Mesenchymal stem cell (in vitro differentiated cells and primary cell): ENCODE measurements around the gene BAHCC1.

ENCODE experiments used
- DNase-seq: peaks from one replicate; pipeline ENCODE4 v3.0.0-alpha.2; 2013
- H2AFZ ChIP-seq: one replicate; pipeline ENCODE4 v1.6.1; 2013; ENCODE audit warnings: low read depth, mild to moderate bottlenecking, control low read depth, inconsistent platforms, low read length, moderate library complexity
- H2AK5ac ChIP-seq: 2 replicates; pipeline ENCODE4 v1.6.1; 2013; ENCODE audit warnings: low read length, moderate library complexity, mild to moderate bottlenecking, inconsistent platforms; ENCODE audit not compliant: severe bottlenecking
- H2BK120ac ChIP-seq: one replicate; pipeline ENCODE4 v1.6.1; 2013; ENCODE audit warnings: low read depth, mild to moderate bottlenecking, inconsistent platforms, low read length, moderate library complexity
- H2BK12ac ChIP-seq, 2 experiments: one replicate each; pipeline ENCODE4 v1.6.1; 2013; ENCODE audit warnings: inconsistent platforms in 2 of 2, low read length in 2 of 2, mild to moderate bottlenecking in 2 of 2, moderate library complexity in 2 of 2, control low read depth in 1 of 2
- H2BK15ac ChIP-seq: one replicate; pipeline ENCODE4 v1.6.1; 2013; ENCODE audit warnings: mild to moderate bottlenecking, low read depth, inconsistent platforms; ENCODE audit not compliant: poor library complexity, severe bottlenecking
- H2BK5ac ChIP-seq: 2 replicates; pipeline ENCODE4 v1.6.1; 2013; ENCODE audit warnings: low read depth, mild to moderate bottlenecking, low read length, control low read depth, inconsistent platforms; ENCODE audit not compliant: poor library complexity, severe bottlenecking
- H3K14ac ChIP-seq, 2 experiments: one replicate each; pipeline ENCODE4 v1.6.1; 2013; ENCODE audit warnings: inconsistent platforms in 2 of 2, low read length in 2 of 2, control low read depth in 1 of 2, mild to moderate bottlenecking in 1 of 2, moderate library complexity in 1 of 2
- H3K18ac ChIP-seq, 2 experiments: one replicate each; pipeline ENCODE4 v1.6.1; 2013; ENCODE audit warnings: inconsistent platforms in 2 of 2, low read length in 2 of 2, control low read depth in 1 of 2, low read depth in 1 of 2, mild to moderate bottlenecking in 1 of 2
- H3K23ac ChIP-seq, 2 experiments: one replicate each; pipeline ENCODE4 v1.6.1; 2013; ENCODE audit warnings: inconsistent platforms in 2 of 2, low read length in 2 of 2, mild to moderate bottlenecking in 2 of 2, moderate library complexity in 2 of 2, control low read depth in 1 of 2
- H3K27ac ChIP-seq: 2 replicates; pipeline ENCODE4 v1.5.1; 2013; ENCODE audit warnings: mild to moderate bottlenecking, moderate library complexity, low read length, control low read depth, inconsistent platforms; ENCODE audit not compliant: poor library complexity, severe bottlenecking
- H3K27me3 ChIP-seq, 2 experiments: 2 replicates each; pipeline versions ENCODE4 v1.6.1 to v1.7.0; 2013; ENCODE audit warnings: low read length in 2 of 2, mild to moderate bottlenecking in 2 of 2, moderate library complexity in 2 of 2, control low read depth in 1 of 2, inconsistent platforms in 1 of 2; ENCODE audit not compliant: control insufficient read depth in 1 of 2, insufficient read depth in 1 of 2
- H3K36me3 ChIP-seq, 2 experiments: 2 replicates each; pipeline versions ENCODE4 v1.6.1 to v1.7.0; 2013; ENCODE audit warnings: low read length in 2 of 2, control low read depth in 1 of 2, inconsistent platforms in 1 of 2, low read depth in 1 of 2, mild to moderate bottlenecking in 1 of 2; ENCODE audit not compliant: insufficient read depth in 2 of 2, control insufficient read depth in 1 of 2
- H3K4ac ChIP-seq, 2 experiments: one replicate each; pipeline ENCODE4 v1.6.1; 2013; ENCODE audit warnings: inconsistent platforms in 2 of 2, low read length in 2 of 2, mild to moderate bottlenecking in 2 of 2, moderate library complexity in 2 of 2, control low read depth in 1 of 2, low read depth in 1 of 2
- H3K4me1 ChIP-seq: 2 replicates; pipeline ENCODE4 v1.6.1; 2013; ENCODE audit warnings: low read depth, low read length, control low read depth; ENCODE audit not compliant: control insufficient read depth, insufficient read depth
- H3K4me2 ChIP-seq: 2 replicates; pipeline ENCODE4 v1.6.1; 2013; ENCODE audit warnings: low read length, mild to moderate bottlenecking, inconsistent platforms; ENCODE audit not compliant: poor library complexity, severe bottlenecking
- H3K4me3 ChIP-seq, 2 experiments: 2 replicates each; pipeline versions ENCODE4 v1.5.1 to v1.7.0; 2013; ENCODE audit warnings: low read length in 2 of 2, mild to moderate bottlenecking in 2 of 2, control low read depth in 1 of 2, low read depth in 1 of 2; ENCODE audit not compliant: insufficient read depth in 1 of 2
- H3K79me1 ChIP-seq: replicated peaks from 2 replicates; pipeline ENCODE4 v1.6.1; 2013; ENCODE audit warnings: mild to moderate bottlenecking, control low read depth, low read length, inconsistent platforms; ENCODE audit not compliant: poor library complexity, severe bottlenecking
- H3K9ac ChIP-seq: 2 replicates; pipeline ENCODE4 v1.7.0; 2013; ENCODE audit warnings: mild to moderate bottlenecking, low read length, moderate library complexity
- H3K9me3 ChIP-seq: 2 replicates; pipeline ENCODE4 v1.7.0; 2013; ENCODE audit warnings: mild to moderate bottlenecking, low read length; ENCODE audit not compliant: control insufficient read depth
- H4K8ac ChIP-seq: one replicate; pipeline ENCODE4 v1.6.1; 2013; ENCODE audit warnings: inconsistent platforms, mild to moderate bottlenecking, low read length, moderate library complexity
- H4K91ac ChIP-seq: one replicate; pipeline ENCODE4 v1.6.1; 2013; ENCODE audit warnings: mild to moderate bottlenecking, low read length, inconsistent platforms
- WGBS: methylation state at CpG from one replicate; pipeline ENCODE4 v1.1.7; 2013; ENCODE audit warnings: mixed read lengths; 5-methylcytosine and 5-hydroxymethylcytosine counted together

The BAHCC1 gene

GRCh38 chr17:81418710-81419318, 23.6 kb downstream of the BAHCC1 start:
- Histone ChIP-seq H3K27me3 (no peaks in the 10 kb centered on the region), H3K27ac (peak overlapping the region; percentile 56), H2AK5ac (peak overlapping the region; percentile 7), H3K4me3 (no peak overlapping the region), H3K36me3 (peaks cover 0 to 36% of the 10 kb centered on the region in 2 experiments), H2BK120ac (no peak overlapping the region), H3K9me3 (no peaks in the 10 kb centered on the region), H3K4ac (peak overlapping the region in 1 of 2 experiments; percentile 75), H3K79me1 (peaks cover 39% of the 10 kb centered on the region), H3K4me1 (peaks cover 66% of the 10 kb centered on the region), H3K23ac (no peak overlapping the region), H3K14ac (peak overlapping the region in 1 of 2 experiments; percentile 86), H3K9ac (no peak overlapping the region), H2BK5ac (no peak overlapping the region), H4K8ac (peak overlapping the region; percentile 57), H4K91ac (peak overlapping the region; percentile 44), H2BK12ac (peak overlapping the region; percentile 2 to 91), H2AFZ (no peak overlapping the region), H2BK15ac (no peak overlapping the region), H3K4me2 (peak overlapping the region; percentile 50), H3K18ac (peak overlapping the region; percentile 19 to 86)
- peak; percentile 56 for DNase-seq
- 59% methylated on average over 9 of the region's 14 CpGs for WGBS

DNA sequence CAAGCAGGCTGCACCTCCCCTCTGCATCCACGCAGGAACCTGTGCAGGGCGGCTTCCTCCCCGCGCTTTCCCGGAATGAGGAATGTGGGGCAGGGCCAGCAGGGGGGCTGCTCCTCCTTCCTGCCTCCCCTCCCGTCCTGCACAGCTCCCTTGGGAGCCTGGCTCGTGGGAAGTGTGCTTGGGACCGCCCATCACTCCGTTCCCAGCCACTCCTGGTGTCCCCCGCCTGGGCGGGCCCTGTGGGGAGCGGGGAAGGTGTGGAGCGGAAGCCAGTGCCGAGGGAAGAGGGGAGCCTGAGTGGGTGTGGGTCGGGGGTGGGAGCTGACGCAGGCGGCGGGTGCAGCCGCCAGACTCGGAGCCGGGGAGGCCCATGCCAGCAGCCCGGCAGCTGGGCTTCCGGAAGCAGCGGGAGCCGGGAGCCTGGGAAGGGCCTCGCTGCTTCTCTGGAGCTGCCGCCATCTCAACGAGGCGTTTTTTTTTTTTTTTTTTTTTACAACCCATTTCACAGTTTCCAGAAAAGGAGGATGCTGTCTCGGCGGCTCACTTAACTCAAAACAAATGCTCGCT, 24.1 kb downstream of the BAHCC1 start:
- Histone ChIP-seq H2BK12ac (peak overlapping the region in 1 of 2 experiments; percentile 91), H3K27me3 (no peaks in the 10 kb centered on the region), H3K9ac (peak overlapping the region; percentile 66), H3K79me1 (peaks cover 39% of the 10 kb centered on the region), H3K23ac (peak overlapping the region in 1 of 2 experiments; percentile 48), H4K8ac (peak overlapping the region; percentile 82), H2AFZ (no peak overlapping the region), H3K14ac (peak overlapping the region in 1 of 2 experiments; percentile 46), H2BK120ac (peak overlapping the region; percentile 80), H3K4ac (peak overlapping the region in 1 of 2 experiments; percentile 99), H3K4me1 (peaks cover 68% of the 10 kb centered on the region), H3K9me3 (no peaks in the 10 kb centered on the region), H2BK5ac (peak overlapping the region; percentile 61), H3K4me2 (peak overlapping the region; percentile 50), H3K27ac (peak overlapping the region; percentile 76), H3K18ac (peak overlapping the region; percentile 85 to 98), H2BK15ac (peak overlapping the region; percentile 84), H3K4me3 (peak overlapping the region in 1 of 2 experiments; percentile 42), H4K91ac (peak overlapping the region; percentile 95), H2AK5ac (no peak overlapping the region), H3K36me3 (peaks cover 0 to 32% of the 10 kb centered on the region in 2 experiments)
- under 1% methylated on average over 29 of the region's 32 CpGs for WGBS
- DNase-seq: peak; percentile 96

- H3K36me3 ChIP-seq: peaks cover 0 to 27% of the 10 kb centered on the region in 2 experiments
- 57% methylated on average over 28 of the region's 28 CpGs for WGBS
- H2BK12ac ChIP-seq: peak overlapping the region; percentile 97 to 99
These were observed 24.9 kb downstream of the BAHCC1 start for GRCh38 chr17:81419886-81420768.

More at GRCh38 chr17:81419886-81420768, 24.9 kb downstream of the BAHCC1 start:
- Histone ChIP-seq H3K14ac (peak overlapping the region in 1 of 2 experiments; percentile 96), H2AFZ (no peak overlapping the region), H3K27me3 (no peaks in the 10 kb centered on the region), H4K8ac (peak overlapping the region; percentile 82), H3K18ac (peak overlapping the region; percentile 85 to 98), H3K4me2 (peak overlapping the region; percentile 50), H2BK5ac (peak overlapping the region; percentile 61), H2BK120ac (peak overlapping the region; percentile 80), H3K4ac (peak overlapping the region; percentile 86 to 99), H3K79me1 (peaks cover 37% of the 10 kb centered on the region), H3K4me1 (peaks cover 68% of the 10 kb centered on the region), H3K9ac (peak overlapping the region; percentile 66), H3K27ac (peak overlapping the region; percentile 76), H4K91ac (peak overlapping the region; percentile 95), H3K9me3 (no peaks in the 10 kb centered on the region), H3K23ac (peak overlapping the region; percentile 46 to 48), H3K4me3 (peak overlapping the region in 1 of 2 experiments; percentile 42), H2BK15ac (peak overlapping the region; percentile 94), H2AK5ac (peak overlapping the region; percentile 41)
- DNase-seq: peak; percentile 50
